RPMI7951 (cell line): ENCODE measurements around the gene WFS1. TPM values are rescaled to one million over a fixed set of nuclear protein-coding genes. Genes with fewer than 3 reads are reported as not detected.

Experiments used
- DNase-seq: peaks from one replicate; pipeline ENCODE4 v3.0.0-alpha.2; 2012; ENCODE audit warnings: low read depth
- total RNA-seq: library from RNA; depleted of rRNA; stranded (reverse); fragments of >200 nt; shearing (Covaris generic); gene quantifications from 2 replicates; pipeline ENCODE4 v1.2.3, GENCODE V29; 2014

Gene WFS1
- total RNA-seq, 1 experiment from 2014 or later: 28.4 TPM

DNA sequence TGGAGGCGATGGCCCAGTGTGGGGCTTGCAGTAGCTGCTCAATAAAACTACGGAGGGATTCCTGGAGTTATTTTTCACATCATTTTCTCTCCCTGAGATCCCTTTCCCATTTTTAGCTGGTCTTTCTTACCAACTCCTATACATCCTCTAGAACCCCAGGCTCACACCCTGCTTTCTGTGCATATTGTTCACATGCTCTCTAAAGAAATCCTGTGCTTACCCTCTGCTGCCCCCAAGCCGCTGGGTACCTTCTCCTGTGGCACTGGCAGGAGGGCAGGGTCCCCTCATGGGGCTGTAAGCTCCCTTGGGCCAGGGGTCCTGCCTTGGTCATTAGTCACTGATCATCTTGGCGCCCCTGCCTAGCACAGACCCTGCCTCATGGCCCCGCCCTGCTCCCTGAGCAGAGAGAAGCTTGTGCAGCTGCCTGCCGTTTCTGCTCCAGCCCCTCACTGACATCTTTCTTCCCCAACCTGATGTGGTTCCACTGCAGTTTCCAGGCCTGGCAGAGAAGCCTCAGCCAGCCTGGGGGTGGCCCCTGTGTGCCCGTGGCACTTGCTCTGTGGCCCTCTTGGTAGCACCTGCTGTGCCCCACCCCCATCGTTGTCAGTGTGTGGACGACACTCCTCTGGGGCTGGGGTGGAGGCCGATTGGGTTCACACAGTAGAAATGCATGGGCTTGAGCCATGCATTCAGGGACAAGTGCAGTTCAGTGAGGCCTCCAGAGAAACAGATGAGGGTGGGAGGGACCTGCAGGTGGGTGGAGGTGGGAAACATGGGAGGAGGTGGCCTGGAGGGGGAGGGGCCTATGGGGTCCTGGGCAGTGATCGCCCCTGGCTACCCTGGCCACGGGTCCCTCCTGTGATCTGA is 69.5 kb downstream of the WFS1 start:
- DNase-seq: no peak

DNA sequence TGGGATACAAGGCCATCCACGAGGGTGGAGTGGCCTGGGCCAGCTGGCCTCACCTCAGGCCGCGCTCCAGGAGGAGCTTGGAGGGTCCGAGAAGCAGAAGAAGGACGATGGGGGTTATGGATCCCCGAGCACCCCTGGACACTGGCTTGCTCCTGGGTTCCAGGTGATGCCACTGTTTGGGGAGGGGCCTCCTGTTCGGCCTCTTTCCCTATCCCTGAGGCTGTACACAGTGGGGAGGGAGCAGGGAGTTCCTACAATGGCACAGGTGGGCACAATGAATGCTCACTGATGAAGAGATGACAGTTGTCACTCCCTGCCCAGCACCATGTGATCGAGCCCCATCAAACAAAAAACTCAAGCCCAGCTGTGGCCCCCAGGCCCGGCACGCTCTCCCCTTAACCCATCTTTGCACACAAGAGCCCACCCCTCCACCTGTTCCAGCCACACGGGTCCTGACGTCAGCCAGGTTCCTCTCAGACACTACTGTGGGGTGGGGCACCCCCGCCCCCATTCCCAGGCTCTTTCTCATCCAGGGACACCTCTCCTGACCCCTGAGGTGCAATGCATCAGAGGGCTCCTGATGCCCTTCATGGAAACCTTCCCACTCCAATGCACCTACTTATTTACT is 70.3 kb downstream of the WFS1 start:
- no peak for DNase-seq

DNA sequence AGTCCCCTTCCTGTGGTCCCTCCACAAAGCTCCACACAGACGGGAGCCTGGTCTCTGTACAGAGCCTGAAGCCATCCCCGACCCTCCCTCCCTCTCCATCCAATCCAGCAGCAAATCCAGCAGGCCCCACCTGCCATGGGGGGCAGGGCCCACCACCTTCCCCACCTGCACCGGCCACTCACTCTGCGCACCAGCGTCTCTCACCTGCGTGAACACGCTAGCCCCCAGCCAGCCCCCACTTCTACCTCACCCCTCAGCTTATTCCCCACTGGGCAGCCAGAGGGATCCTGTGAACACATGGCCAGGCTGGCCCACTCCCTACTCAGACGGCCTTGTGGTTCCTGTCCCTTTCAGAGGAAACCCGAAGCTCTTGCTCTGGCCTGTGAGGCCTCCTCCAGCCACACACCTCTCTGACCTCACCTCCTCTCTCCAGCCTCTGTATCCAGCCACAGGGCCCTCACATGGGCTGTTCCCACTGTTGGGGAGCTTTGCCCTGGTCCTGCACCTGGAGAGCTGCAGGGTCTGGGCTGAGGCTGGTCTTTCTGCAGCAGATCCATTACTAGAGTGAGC is 70.9 kb downstream of the WFS1 start:
- DNase-seq: no peak

DNA sequence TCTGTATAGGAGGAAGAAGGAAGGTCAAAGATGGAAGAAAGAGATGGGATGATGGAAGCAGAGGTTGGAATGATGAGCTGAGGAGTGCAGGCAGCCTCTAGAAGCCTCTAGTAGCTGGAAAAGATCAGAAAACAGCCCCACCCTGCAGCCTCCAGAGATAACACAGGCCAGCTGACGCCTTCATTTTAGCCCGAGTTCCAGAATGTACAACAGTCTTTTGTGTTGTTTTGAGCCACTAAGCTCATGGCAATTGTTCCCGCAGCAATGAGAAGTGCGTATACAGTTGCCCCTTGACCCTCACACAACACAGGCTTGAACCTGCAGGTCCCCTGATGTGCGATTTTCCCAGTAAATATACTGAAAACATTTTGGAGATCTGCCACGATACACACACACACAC is 72.0 kb downstream of the WFS1 start:
- no peak for DNase-seq

DNA sequence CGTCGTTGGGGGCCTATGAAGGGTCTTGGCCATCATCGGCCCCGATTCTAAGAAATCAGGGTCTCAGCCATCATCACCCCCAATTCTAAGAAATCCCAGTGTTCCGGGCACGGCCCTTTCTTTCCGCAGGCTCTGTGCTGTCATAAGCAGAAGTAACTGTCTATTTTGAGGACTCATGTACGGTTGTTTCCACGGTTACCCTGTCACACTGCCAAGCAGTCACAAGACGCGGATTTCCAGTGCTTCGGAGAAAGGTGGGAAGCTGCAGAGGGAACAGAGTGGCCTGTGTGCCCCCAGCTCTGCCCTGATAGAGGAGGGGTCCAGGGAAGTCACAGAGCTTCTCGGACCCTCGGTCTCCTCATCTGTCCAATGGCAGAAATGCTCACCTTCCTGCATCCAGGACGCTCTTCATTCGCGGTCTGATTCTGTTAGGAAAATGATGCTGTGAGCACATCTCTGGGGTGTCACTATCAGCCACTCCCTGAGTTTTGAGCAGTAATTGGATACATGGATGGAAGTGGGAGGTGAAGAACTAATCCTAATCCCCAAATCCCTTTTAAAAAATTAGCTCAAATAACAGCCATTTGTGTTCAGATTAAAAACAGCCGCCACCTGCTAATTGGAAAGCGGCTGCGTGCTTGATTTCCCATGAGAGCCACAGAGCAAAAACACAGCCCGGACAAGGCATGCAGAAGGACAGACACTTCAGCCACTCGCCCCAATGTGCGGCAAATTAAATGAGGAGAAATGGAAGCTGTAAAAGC is 73.1 kb downstream of the WFS1 start:
- peak; percentile 38 for DNase-seq

DNA sequence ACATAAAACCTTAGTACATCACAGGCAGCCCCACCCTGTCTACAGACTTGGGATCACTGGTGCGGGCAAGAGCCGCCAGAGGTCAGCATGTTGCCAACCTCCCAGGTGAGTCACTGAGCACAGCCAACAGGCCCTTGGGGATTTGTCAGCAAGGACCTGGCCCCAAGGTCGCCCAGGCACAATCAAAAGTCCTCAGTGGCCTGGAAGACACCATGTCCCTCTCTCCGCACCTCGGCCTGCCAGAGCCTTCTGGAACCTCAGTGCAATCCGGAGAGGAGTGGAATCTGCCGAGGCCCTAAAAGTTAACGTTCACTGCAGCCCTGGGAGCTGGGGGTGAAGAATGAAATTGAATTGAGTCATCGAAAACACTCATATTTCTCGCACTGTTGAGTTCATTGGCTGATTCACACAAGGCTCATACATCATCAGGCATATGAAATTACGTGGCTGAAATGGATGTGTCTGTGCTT is 74.3 kb downstream of the WFS1 start:
- DNase-seq: peak; percentile 64

DNA sequence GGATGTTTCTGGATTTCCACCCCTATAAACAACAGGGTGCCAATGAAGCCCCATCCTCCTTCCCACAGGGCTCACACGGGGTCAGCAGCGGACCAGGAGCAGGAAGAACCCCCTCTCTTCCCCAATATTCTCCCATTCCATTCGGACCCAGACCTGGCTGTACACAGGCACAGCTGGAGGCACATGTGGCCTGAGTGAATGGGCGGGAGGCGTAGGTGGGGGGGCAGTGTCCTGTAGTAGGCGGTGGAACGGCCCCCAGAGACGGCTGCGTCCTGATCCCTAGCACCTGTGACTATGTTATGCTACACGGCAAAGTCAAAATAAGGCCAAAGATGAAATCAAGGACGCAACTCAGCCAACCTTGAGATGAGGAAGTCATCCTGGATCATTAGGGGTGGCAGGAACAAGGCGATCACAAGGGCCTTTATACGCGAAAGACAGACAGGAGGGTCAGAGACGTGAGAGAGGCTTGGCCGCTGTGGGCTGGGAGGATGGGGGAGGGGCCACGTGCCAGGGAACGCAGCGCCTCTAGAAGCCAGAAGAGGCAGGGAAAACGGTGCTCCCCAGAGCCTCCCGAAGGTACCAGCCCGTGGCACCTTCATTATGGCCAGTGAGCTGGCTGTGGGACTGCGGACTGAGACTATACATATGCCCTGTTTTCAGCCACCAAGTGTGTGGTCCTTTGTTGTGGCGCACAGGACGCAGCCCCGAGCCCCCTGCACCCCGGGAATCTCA is 75.6 kb downstream of the WFS1 start:
- DNase-seq: no peak

DNA sequence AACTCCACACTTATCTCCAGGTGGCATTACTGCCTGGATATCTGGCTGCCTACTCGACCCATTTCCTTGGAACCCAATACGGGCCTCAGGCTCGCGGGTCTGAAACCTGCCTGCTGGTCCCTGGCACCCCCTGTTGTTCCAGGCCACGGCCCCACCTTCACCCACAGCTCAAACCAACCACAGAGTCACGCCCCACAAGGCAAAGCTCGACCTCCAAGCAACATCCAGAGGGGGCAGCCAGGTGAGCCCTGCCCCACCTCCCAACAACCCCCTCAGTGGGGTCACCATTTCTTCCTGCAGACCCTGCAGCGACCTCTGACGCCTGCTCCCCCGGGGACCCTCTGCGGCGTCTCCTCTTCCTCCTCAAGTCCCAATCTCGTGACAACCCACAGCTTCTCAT is 76.2 kb downstream of the WFS1 start:
- no peak for DNase-seq

DNA sequence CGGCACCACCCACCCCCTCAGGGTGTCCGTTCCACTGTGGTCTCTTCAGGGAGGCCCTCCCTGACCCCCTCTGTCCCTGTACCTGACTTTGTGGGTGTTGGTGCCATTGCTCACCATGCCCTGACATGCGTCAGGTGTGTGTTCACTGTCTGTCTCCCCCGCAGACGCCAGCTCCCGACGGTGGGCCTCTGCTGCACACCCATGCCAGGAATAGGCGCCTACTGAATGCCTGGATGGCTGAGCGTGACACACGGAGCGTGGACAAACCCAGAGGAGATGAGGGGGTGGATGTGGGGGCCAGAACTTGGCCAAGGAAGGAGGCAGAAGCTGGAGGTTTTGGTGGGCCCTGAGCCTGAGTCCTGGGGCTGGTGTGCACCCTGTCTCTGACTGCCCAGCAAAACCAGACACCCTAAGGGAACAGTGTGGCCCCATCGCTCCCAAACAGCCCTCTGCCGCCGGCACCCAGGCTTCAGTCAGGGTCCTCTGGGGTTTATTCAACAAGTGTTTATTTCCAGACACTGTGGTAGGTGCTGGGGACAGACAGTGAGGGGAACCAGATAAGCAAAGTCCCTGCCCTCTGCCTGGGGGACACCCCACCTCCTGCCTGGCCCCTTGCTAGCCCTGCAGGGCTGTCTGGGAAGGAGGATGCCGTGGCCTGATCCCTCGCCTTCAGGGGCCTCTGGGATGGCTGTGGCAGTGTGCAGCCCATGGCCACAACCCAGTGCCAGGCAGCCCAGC is 76.9 kb downstream of the WFS1 start:
- DNase-seq: no peak

DNA sequence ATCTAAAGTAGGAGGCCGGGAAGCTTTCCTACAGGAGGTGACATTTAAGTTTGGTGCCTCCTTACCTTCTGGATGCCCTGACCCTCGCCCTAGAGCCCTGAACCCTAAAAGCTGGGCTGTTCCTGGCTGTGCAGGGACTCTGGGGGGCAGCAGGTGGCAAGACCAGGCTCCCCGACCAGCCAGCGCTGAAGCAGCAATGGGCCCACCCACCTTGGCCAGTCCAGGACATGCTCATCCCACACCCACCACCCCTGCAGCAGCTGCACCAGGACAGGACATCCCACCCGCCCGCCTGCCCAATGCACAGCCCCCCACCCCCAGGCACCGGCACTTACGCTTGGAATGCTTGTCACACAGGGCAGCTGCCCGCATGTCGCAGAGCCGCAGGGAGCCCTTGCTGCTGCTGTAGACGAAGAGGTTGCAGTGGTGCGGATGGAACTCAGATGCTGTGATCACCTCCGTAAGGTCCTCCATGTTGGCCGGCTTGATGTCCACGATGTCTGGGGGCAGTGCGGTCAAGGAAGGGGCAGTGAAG is 77.9 kb downstream of the WFS1 start:
- DNase-seq: no peak

DNA sequence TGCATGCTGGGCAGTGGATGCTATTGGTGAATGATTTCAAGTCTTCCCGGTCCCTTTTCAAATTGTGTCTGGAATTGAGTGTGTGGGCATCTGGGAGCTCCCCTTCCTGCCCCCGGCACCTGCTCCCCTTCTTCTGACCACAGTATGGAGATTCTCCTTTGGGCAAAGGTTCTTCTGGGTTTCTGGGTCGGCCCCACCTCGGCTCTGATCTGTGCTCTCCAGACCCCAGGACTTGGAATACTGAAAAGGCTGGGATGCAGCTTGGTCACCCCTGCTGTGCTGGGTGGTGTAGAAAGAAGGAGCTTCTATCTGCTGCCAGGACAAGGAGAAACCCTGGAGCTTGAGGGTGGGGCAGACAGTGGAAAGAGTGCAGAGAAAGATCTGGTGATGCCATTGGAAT is 78.8 kb downstream of the WFS1 start:
- no peak for DNase-seq

DNA sequence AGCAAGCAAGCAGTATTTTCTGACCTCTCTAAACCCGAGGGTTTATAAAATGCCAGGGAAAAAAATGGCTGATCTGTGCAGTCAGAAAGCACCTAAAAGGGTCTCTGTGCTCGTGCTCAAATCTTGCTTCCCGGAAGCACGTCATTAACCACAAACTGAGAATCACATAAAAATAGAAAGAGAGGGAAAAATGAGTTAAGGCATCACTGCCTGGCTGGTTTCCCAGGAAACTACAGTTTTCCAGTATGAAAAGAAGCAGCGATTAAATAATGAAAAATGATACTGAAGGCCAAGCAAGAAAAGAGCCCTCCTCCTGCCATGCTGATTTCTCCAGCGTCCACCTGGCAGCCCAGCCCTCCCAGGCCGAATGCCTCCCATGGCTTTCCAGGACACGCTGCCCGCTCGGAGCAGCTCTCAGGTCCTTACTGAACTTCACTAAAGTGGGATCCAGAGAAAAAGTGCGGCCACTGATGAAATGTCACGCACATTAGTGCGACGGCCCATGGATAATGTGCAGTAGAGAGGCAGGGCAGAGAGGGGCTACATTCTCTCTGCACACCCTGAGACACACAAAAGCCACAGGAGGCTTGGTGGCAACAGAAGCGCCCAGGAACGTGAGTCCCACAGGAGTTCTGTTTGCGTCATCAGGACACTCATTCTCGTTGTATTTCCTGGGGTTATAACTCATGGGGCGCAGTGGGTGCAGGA is 80.4 kb downstream of the WFS1 start:
- DNase-seq: peak; percentile 32

DNA sequence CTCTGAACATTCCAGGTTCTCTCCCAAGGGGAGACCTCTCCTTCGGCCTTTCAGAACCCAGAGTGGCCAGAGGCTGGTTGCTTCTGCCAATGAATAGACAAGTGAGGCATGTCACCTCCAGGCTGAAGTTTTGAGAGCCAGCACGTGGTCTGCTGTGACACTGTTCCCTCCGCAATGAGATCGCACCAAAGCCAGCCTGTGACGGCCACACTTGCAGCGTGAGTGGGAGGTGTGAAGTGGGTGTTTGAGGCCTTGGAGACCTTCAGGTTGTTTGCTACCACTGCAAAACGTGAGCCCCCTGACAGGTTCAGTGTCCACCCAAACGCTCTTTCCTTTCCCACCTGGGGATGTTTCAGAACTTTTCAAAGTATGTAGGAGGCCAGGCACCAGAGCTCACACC is 81.0 kb downstream of the WFS1 start:
- DNase-seq: no peak

DNA sequence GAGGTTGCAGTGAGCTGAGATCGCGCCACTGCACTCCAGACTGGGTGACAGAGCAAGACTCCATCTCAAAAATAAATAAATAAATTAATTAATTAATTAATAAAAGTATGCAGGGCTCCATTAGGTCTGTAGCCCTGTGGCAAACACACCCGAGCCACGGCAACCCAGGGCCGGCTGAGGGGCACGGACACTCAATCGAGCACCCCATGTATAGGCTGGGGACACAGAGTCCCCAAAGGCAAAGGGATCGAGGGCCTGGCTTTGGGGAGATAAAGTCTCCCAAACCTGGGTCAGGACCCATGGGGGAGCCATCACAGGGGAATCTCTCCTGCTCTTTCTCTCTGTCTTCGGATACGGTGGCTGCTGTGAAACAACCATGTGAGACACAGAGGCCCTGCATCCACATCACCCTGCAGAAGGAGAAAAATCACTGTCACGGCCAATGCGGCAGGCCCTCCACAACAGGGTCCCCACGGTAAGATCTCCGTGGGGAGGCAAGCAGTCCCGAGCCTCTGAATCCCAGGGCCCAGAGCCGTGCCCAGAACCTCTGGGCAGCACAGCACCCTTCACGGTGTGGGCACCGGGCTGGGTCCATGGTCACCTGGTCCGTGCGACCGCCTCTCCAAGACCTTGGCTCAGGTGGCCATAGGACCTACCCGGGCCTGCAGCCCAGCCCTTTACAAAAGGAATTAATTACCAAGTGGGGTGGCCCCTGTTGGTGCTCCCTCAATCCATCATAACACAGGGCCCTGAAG is 81.8 kb downstream of the WFS1 start:
- no peak for DNase-seq

DNA sequence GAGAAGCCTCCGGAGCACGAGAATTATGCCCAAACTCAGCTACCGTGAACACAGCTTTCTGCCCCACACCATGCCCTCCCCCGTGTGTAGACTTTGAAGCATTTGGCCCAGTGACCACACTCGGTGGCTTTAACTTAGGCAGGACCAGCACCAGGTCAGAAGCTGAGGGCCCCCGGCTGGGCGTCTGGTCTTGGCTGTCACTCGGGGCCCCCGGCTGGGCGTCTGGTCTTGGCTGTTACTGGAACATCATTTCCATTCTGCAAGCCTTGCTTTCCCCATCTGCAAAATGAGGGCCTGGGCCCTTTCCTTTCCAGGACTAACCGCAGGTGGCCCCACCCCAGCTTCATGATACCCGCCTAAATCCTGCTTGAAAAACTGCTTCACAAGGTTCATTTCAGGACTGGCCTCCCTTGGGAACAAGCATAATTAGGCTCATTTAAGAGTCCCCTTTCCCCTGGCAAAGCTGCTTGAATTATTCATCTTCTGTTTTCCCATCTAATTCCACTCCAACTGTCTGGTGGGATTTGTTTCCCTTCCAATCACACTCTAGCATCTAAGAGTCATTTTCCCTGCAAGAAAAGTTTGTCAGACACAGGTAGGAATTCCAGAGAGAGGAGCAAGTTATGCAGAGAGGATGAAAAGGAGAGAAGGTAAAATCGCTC is 82.5 kb downstream of the WFS1 start:
- no peak for DNase-seq
